Spleen (tissue), 7 donors: ENCODE results near the gene RAD1.

Experiments
- CTCF ChIP-seq, 11 experiments: fragments of 200-600 bp in 7 of 11; fragments of 450-650 bp in 4 of 11; sonication (generic) in 4 of 11; IDR thresholded peaks in 8 of 11; conservative IDR thresholded peaks in 3 of 11; 1 replicate in 7 of 11; 2 replicates in 4 of 11; pipeline versions ENCODE4 v1.4.0 to v1.8.0; 2016 to 2021; ENCODE audit warnings: antibody characterized with exemption in 11 of 11, inconsistent platforms in 4 of 11, mild to moderate bottlenecking in 1 of 11
- POLR2A ChIP-seq, 3 donors: fragments of 450-650 bp; IDR thresholded peaks; one replicate each; pipeline ENCODE4 v1.5.1; 2017; ENCODE audit warnings: antibody characterized with exemption in 3 of 3, mild to moderate bottlenecking in 1 of 3
- donor health status: DM: no; HTN: no; CAD: no; lungs with moderate emphysema.
- donor health status: DM: no; HTN: no; CAD: no.
- donor health status: DM: no; HTN: no; CAD: no.

GRCh38 chr5:34915139-34915855, at the start of gene RAD1, which contains the start of gene BRIX1:
- TF ChIP-seq CTCF (IDR thresholded peaks at IDR 0.05 in 8 of 11, conservative IDR thresholded peaks at IDR 0.05 in 3 of 11) (peak in 7 of 11 experiments; percentile 16 to 56 (median 38)), POLR2A (IDR thresholded peaks at IDR 0.05) (peak in 2 of 3 donors; percentile 16 to 62)
